Measurements from ENCODE around the gene FRMD4A.

FRMD4A gene

GRCh38 chr10:14102056-14102455, 228.7 kb downstream of the FRMD4A start:
- Histone ChIP-seq H3K27me3 (replicated peaks; ENCODE audit: control insufficient read depth, insufficient read depth, low read length, poor library complexity, severe bottlenecking) (no peaks in the 10 kb centered on the region), H3K36me3 (ENCODE audit: control insufficient read depth, insufficient read depth, low read length) (no peaks in the 10 kb centered on the region), H3K4me1 (ENCODE audit: control insufficient read depth, insufficient read depth, low read length, poor library complexity, severe bottlenecking) (no peaks in the 10 kb centered on the region), H3K9me3 (ENCODE audit: control insufficient read depth, low read length) (no peaks in the 10 kb centered on the region), H3K4me3 (ENCODE audit: insufficient read depth, low read depth, low read length, poor library complexity, severe bottlenecking) (no peak overlapping the region), H3K27ac (ENCODE audit: insufficient read depth, low read length, poor library complexity, severe bottlenecking) (no peak overlapping the region)
- DNase-seq: no peak

GRCh38 chr10:14099885-14100284, 230.8 kb downstream of the FRMD4A start:
- Histone ChIP-seq H3K4me3 (ENCODE audit: insufficient read depth, low read depth, low read length, poor library complexity, severe bottlenecking) (no peak overlapping the region), H3K9me3 (ENCODE audit: control insufficient read depth, low read length) (no peaks in the 10 kb centered on the region), H3K36me3 (ENCODE audit: control insufficient read depth, insufficient read depth, low read length) (no peaks in the 10 kb centered on the region), H3K4me1 (ENCODE audit: control insufficient read depth, insufficient read depth, low read length, poor library complexity, severe bottlenecking) (no peaks in the 10 kb centered on the region), H3K27me3 (replicated peaks; ENCODE audit: control insufficient read depth, insufficient read depth, low read length, poor library complexity, severe bottlenecking) (no peaks in the 10 kb centered on the region), H3K27ac (ENCODE audit: insufficient read depth, low read length, poor library complexity, severe bottlenecking) (no peak overlapping the region)
- DNase-seq: no peak

- no peaks in the 10 kb centered on the region for H3K36me3 ChIP-seq (ENCODE audit: control insufficient read depth, insufficient read depth, low read length)
- no peak overlapping the region for H3K27ac ChIP-seq (ENCODE audit: insufficient read depth, low read length, poor library complexity, severe bottlenecking)
- DNase-seq: no peak
- no peak overlapping the region for H3K4me3 ChIP-seq (ENCODE audit: insufficient read depth, low read depth, low read length, poor library complexity, severe bottlenecking)
- H3K27me3 ChIP-seq (replicated peaks; ENCODE audit: control insufficient read depth, insufficient read depth, low read length, poor library complexity, severe bottlenecking): no peaks in the 10 kb centered on the region
- no peaks in the 10 kb centered on the region for H3K9me3 ChIP-seq (ENCODE audit: control insufficient read depth, low read length)
- H3K4me1 ChIP-seq (ENCODE audit: control insufficient read depth, insufficient read depth, low read length, poor library complexity, severe bottlenecking): no peaks in the 10 kb centered on the region
These were observed 236.8 kb downstream of the FRMD4A start for GRCh38 chr10:14093730-14094484.

GRCh38 chr10:14092799-14093198, 237.9 kb downstream of the FRMD4A start:
- H3K9me3 ChIP-seq (ENCODE audit: control insufficient read depth, low read length): no peaks in the 10 kb centered on the region
- DNase-seq: no peak
- H3K27me3 ChIP-seq (replicated peaks; ENCODE audit: control insufficient read depth, insufficient read depth, low read length, poor library complexity, severe bottlenecking): no peaks in the 10 kb centered on the region

GRCh38 chr10:14089556-14090292, 241.0 kb downstream of the FRMD4A start:
- Histone ChIP-seq H3K27me3 (replicated peaks; ENCODE audit: control insufficient read depth, insufficient read depth, low read length, poor library complexity, severe bottlenecking) (no peaks in the 10 kb centered on the region), H3K4me1 (ENCODE audit: control insufficient read depth, insufficient read depth, low read length, poor library complexity, severe bottlenecking) (no peaks in the 10 kb centered on the region), H3K27ac (ENCODE audit: insufficient read depth, low read length, poor library complexity, severe bottlenecking) (no peak overlapping the region), H3K9me3 (ENCODE audit: control insufficient read depth, low read length) (no peaks in the 10 kb centered on the region), H3K36me3 (ENCODE audit: control insufficient read depth, insufficient read depth, low read length) (no peaks in the 10 kb centered on the region), H3K4me3 (ENCODE audit: insufficient read depth, low read depth, low read length, poor library complexity, severe bottlenecking) (no peak overlapping the region)
- no peak for DNase-seq

More at GRCh38 chr10:14092799-14093198, 237.9 kb downstream of the FRMD4A start:
- Histone ChIP-seq H3K4me1 (ENCODE audit: control insufficient read depth, insufficient read depth, low read length, poor library complexity, severe bottlenecking) (no peaks in the 10 kb centered on the region), H3K27ac (ENCODE audit: insufficient read depth, low read length, poor library complexity, severe bottlenecking) (no peak overlapping the region), H3K36me3 (ENCODE audit: control insufficient read depth, insufficient read depth, low read length) (no peaks in the 10 kb centered on the region), H3K4me3 (ENCODE audit: insufficient read depth, low read depth, low read length, poor library complexity, severe bottlenecking) (no peak overlapping the region)

GRCh38 chr10:14087566-14087965, 243.2 kb downstream of the FRMD4A start:
- Histone ChIP-seq H3K27ac (ENCODE audit: insufficient read depth, low read length, poor library complexity, severe bottlenecking) (no peak overlapping the region), H3K4me1 (ENCODE audit: control insufficient read depth, insufficient read depth, low read length, poor library complexity, severe bottlenecking) (no peaks in the 10 kb centered on the region), H3K9me3 (ENCODE audit: control insufficient read depth, low read length) (no peaks in the 10 kb centered on the region), H3K27me3 (replicated peaks; ENCODE audit: control insufficient read depth, insufficient read depth, low read length, poor library complexity, severe bottlenecking) (no peaks in the 10 kb centered on the region), H3K36me3 (ENCODE audit: control insufficient read depth, insufficient read depth, low read length) (no peaks in the 10 kb centered on the region), H3K4me3 (ENCODE audit: insufficient read depth, low read depth, low read length, poor library complexity, severe bottlenecking) (no peak overlapping the region)
- DNase-seq: no peak

- DNase-seq: no peak
These were observed 244.1 kb downstream of the FRMD4A start for GRCh38 chr10:14086596-14086995.

GRCh38 chr10:14084875-14085274, 245.8 kb downstream of the FRMD4A start:
- no peaks in the 10 kb centered on the region for H3K36me3 ChIP-seq (ENCODE audit: control insufficient read depth, insufficient read depth, low read length)
- no peak for DNase-seq
- no peaks in the 10 kb centered on the region for H3K4me1 ChIP-seq (ENCODE audit: control insufficient read depth, insufficient read depth, low read length, poor library complexity, severe bottlenecking)
- no peaks in the 10 kb centered on the region for H3K9me3 ChIP-seq (ENCODE audit: control insufficient read depth, low read length)
- no peak overlapping the region for H3K27ac ChIP-seq (ENCODE audit: insufficient read depth, low read length, poor library complexity, severe bottlenecking)
- no peaks in the 10 kb centered on the region for H3K27me3 ChIP-seq (replicated peaks; ENCODE audit: control insufficient read depth, insufficient read depth, low read length, poor library complexity, severe bottlenecking)
- no peak overlapping the region for H3K4me3 ChIP-seq (ENCODE audit: insufficient read depth, low read depth, low read length, poor library complexity, severe bottlenecking)

More at GRCh38 chr10:14086596-14086995, 244.1 kb downstream of the FRMD4A start:
- H3K4me3 ChIP-seq (ENCODE audit: insufficient read depth, low read depth, low read length, poor library complexity, severe bottlenecking): no peak overlapping the region
- H3K27ac ChIP-seq (ENCODE audit: insufficient read depth, low read length, poor library complexity, severe bottlenecking): no peak overlapping the region
- no peaks in the 10 kb centered on the region for H3K9me3 ChIP-seq (ENCODE audit: control insufficient read depth, low read length)
- H3K4me1 ChIP-seq (ENCODE audit: control insufficient read depth, insufficient read depth, low read length, poor library complexity, severe bottlenecking): no peaks in the 10 kb centered on the region
- no peaks in the 10 kb centered on the region for H3K27me3 ChIP-seq (replicated peaks; ENCODE audit: control insufficient read depth, insufficient read depth, low read length, poor library complexity, severe bottlenecking)
- H3K36me3 ChIP-seq (ENCODE audit: control insufficient read depth, insufficient read depth, low read length): no peaks in the 10 kb centered on the region

GRCh38 chr10:14080795-14081194, 249.9 kb downstream of the FRMD4A start:
- Histone ChIP-seq H3K4me3 (ENCODE audit: insufficient read depth, low read depth, low read length, poor library complexity, severe bottlenecking) (no peak overlapping the region), H3K36me3 (ENCODE audit: control insufficient read depth, insufficient read depth, low read length) (no peaks in the 10 kb centered on the region), H3K27ac (ENCODE audit: insufficient read depth, low read length, poor library complexity, severe bottlenecking) (no peak overlapping the region), H3K4me1 (ENCODE audit: control insufficient read depth, insufficient read depth, low read length, poor library complexity, severe bottlenecking) (no peaks in the 10 kb centered on the region), H3K9me3 (ENCODE audit: control insufficient read depth, low read length) (peaks cover 3% of the 10 kb centered on the region), H3K27me3 (replicated peaks; ENCODE audit: control insufficient read depth, insufficient read depth, low read length, poor library complexity, severe bottlenecking) (no peaks in the 10 kb centered on the region)
- DNase-seq: no peak

GRCh38 chr10:14077430-14077829, 253.3 kb downstream of the FRMD4A start:
- no peak overlapping the region for H3K4me3 ChIP-seq (ENCODE audit: insufficient read depth, low read depth, low read length, poor library complexity, severe bottlenecking)
- no peaks in the 10 kb centered on the region for H3K36me3 ChIP-seq (ENCODE audit: control insufficient read depth, insufficient read depth, low read length)
- no peaks in the 10 kb centered on the region for H3K27me3 ChIP-seq (replicated peaks; ENCODE audit: control insufficient read depth, insufficient read depth, low read length, poor library complexity, severe bottlenecking)
- peaks cover 3% of the 10 kb centered on the region for H3K9me3 ChIP-seq (ENCODE audit: control insufficient read depth, low read length)
- H3K4me1 ChIP-seq (ENCODE audit: control insufficient read depth, insufficient read depth, low read length, poor library complexity, severe bottlenecking): no peaks in the 10 kb centered on the region
- H3K27ac ChIP-seq (ENCODE audit: insufficient read depth, low read length, poor library complexity, severe bottlenecking): no peak overlapping the region
- no peak for DNase-seq

Data from effector memory CD4-positive, alpha-beta T cell (primary cell).